Tibial nerve (tissue), 4 donors: Measurements from ENCODE around the gene ERMARD. TPM values are rescaled to one million over a fixed set of nuclear protein-coding genes. Genes with fewer than 3 reads are reported as not detected.

Source experiments
- DNase-seq, 2 donors: peaks; one replicate each; pipeline ENCODE4 v3.0.0-alpha.2; 2019; ENCODE audit warnings: low spot score in 2 of 2
- H3K27ac ChIP-seq, 4 donors: fragments of 200-600 bp; sonication (generic) in 3 of 4; one replicate each; pipeline ENCODE4 v1.5.1; 2017 to 2019; ENCODE audit warnings: mild to moderate bottlenecking in 1 of 4
- H3K27me3 ChIP-seq, 2 donors: fragments of 200-600 bp; sonication (generic) in 1 of 2; one replicate each; pipeline versions ENCODE4 v1.5.1 to v1.6.0; 2017 to 2019
- H3K36me3 ChIP-seq, 3 donors: fragments of 200-600 bp; sonication (generic); one replicate each; pipeline ENCODE4 v1.5.1; 2018 to 2019
- H3K4me1 ChIP-seq, 4 donors: fragments of 200-600 bp; sonication (generic) in 3 of 4; one replicate each; pipeline ENCODE4 v1.5.1; 2017 to 2019
- H3K4me3 ChIP-seq, 4 donors: fragments of 200-600 bp; sonication (generic) in 3 of 4; one replicate each; pipeline ENCODE4 v1.5.1; 2017 to 2019; ENCODE audit warnings: mild to moderate bottlenecking in 1 of 4, moderate library complexity in 1 of 4
- H3K9me3 ChIP-seq, 4 donors: fragments of 200-600 bp; sonication (generic) in 3 of 4; one replicate each; pipeline ENCODE4 v1.5.1; 2017 to 2019
- EP300 ChIP-seq, 2 donors: sonication (generic); formaldehyde crosslinking; IDR thresholded peaks; one replicate each; pipeline ENCODE4 v1.6.1; 2017; ENCODE audit warnings: antibody characterized with exemption in 2 of 2, mild to moderate bottlenecking in 1 of 2
- POLR2A ChIP-seq, 2 donors: fragments of 450-650 bp; IDR thresholded peaks; one replicate each; pipeline ENCODE4 v1.6.1; 2017; ENCODE audit warnings: antibody characterized with exemption in 2 of 2, mild to moderate bottlenecking in 2 of 2, moderate library complexity in 2 of 2
- WGBS, 2 donors: methylation state at CpG; one replicate each; pipeline ENCODE4 v1.1.5; 2018; 5-methylcytosine and 5-hydroxymethylcytosine counted together
- total RNA-seq, 4 donors: library from RNA; depleted of rRNA; stranded (reverse); fragments of >200 nt; gene quantifications; one replicate each; pipeline ENCODE4 v1.1.0, GENCODE V29; 2016
- TF ChIP-seq, protein P1 (sequence below), 5 experiments: fragments of 200-600 bp in 3 of 5; fragments of 450-650 bp in 2 of 5; sonication (generic) in 3 of 5; IDR thresholded peaks; one replicate each; pipeline ENCODE4 v1.5.1; 2016 to 2019; ENCODE audit warnings: antibody characterized with exemption in 5 of 5, mild to moderate bottlenecking in 3 of 5, moderate library complexity in 2 of 5

ERMARD gene
- total RNA-seq, 4 donors from 2014 or later: 27.4 to 58.3 (median 41.6) TPM

DNA sequence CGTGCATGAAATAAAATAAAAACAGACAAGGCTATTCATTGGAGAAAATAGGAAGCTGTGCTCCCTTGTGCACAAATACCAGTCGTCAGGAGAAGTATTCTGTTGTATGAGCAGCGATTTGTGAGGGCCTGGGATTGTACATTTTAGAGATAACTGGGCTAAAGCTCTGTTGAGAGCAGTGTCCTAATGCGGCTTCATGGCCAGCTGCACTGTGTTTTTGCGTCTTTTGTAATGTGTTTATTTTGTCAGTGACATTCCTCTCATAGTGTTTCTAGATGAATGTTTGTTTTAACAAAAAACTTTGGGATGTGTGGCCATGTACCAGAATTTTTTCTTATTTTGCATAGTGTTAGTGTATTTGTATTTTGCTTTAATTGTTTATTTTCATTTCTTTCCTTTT lies 14.8 kb downstream of the ERMARD start:
- whole genome bisulfite sequencing, 2 donors: 66 to 72% methylated on average over 5 of the region's 5 CpGs
- TF ChIP-seq EP300 (IDR thresholded peaks at IDR 0.05) (no peak), POLR2A (IDR thresholded peaks at IDR 0.05) (no peak)
- TF ChIP-seq, protein P1, sequence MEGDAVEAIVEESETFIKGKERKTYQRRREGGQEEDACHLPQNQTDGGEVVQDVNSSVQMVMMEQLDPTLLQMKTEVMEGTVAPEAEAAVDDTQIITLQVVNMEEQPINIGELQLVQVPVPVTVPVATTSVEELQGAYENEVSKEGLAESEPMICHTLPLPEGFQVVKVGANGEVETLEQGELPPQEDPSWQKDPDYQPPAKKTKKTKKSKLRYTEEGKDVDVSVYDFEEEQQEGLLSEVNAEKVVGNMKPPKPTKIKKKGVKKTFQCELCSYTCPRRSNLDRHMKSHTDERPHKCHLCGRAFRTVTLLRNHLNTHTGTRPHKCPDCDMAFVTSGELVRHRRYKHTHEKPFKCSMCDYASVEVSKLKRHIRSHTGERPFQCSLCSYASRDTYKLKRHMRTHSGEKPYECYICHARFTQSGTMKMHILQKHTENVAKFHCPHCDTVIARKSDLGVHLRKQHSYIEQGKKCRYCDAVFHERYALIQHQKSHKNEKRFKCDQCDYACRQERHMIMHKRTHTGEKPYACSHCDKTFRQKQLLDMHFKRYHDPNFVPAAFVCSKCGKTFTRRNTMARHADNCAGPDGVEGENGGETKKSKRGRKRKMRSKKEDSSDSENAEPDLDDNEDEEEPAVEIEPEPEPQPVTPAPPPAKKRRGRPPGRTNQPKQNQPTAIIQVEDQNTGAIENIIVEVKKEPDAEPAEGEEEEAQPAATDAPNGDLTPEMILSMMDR (IDR thresholded peaks at IDR 0.05): no peak
- no peak overlapping the region for H3K27ac ChIP-seq
- no peak overlapping the region for H3K4me3 ChIP-seq
- H3K9me3 ChIP-seq: no peaks in the 10 kb centered on the region
- no peaks in the 10 kb centered on the region for H3K27me3 ChIP-seq
- H3K36me3 ChIP-seq: peaks cover 0 to 88% (median 3%) of the 10 kb centered on the region in 3 donors
- no peaks in the 10 kb centered on the region for H3K4me1 ChIP-seq
- no peak for DNase-seq

DNA sequence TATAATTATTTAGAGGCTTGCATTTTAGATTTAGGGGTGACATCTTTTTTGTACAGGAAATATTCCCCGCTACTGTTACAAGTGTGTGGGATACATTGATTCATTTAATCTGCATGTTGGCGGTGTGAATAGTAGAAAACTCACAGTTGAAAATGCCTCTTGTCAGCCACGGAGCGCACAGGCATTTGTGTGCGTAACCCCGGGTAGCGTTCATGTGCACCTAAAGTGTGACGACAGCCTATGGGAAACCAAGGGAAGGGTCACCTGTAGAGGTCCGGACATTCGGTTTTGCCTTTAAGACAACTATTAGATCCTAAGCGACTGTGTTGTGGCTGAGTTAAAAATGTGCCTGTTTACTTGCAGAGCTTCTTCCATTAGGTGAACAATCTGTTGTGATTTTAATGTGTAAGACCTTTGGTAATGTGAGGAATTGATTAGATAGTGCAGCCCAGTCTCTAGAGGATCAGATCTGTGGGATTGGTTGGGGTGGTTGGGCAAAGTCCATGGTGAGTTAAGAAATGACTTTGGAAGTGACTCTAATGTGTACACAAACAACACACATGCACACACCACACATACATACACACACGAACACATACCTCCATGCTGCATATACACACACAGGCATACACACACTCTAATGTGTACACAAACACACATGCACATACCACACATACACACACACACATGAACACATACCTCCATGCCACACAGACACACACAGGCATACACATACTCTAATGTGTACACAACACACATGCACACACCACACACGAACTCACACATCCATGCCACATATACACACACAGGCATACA lies 15.7 kb downstream of the ERMARD start:
- Histone ChIP-seq H3K36me3 (peaks cover 3 to 88% (median 3%) of the 10 kb centered on the region in 3 donors), H3K27me3 (no peaks in the 10 kb centered on the region), H3K4me1 (no peaks in the 10 kb centered on the region), H3K9me3 (no peaks in the 10 kb centered on the region), H3K4me3 (no peak overlapping the region), H3K27ac (no peak overlapping the region)
- DNase-seq: no peak
- WGBS, 2 donors: 91 to 97% methylated on average over 13 of the region's 13 CpGs
- no peak for TF ChIP-seq POLR2A (IDR thresholded peaks at IDR 0.05)
- TF ChIP-seq EP300 (IDR thresholded peaks at IDR 0.05): no peak
- TF ChIP-seq, protein P1 (IDR thresholded peaks at IDR 0.05): no peak

DNA sequence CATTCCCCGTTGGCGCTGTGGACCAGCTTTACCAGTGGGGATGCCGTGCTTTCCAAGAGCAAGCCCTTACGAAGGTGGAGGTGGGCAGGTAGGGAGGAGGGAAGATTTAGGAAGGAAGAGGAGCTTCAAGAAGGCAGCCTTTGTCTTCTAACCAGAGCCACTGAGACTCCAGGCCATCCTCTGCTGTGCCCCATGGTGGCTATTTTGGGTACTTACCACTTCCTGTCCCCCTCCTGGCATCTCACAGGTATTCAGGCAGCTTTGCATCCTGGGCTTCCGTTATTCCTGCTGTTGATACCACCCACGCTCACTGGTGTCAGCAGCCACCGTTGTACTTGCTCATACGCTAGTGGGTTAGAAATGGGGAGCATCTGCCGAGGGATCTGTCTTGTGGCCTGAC lies 22.9 kb downstream of the ERMARD start:
- Histone ChIP-seq H3K4me1 (no peaks in the 10 kb centered on the region), H3K27me3 (no peaks in the 10 kb centered on the region), H3K36me3 (peaks cover 6 to 83% (median 8%) of the 10 kb centered on the region in 3 donors), H3K4me3 (no peak overlapping the region), H3K27ac (no peak overlapping the region), H3K9me3 (no peaks in the 10 kb centered on the region)
- 84 to 89% methylated on average over 9 of the region's 9 CpGs for WGBS, 2 donors
- TF ChIP-seq, protein P1 (IDR thresholded peaks at IDR 0.05): no peak
- TF ChIP-seq POLR2A (IDR thresholded peaks at IDR 0.05) (no peak), EP300 (IDR thresholded peaks at IDR 0.05) (no peak)
- DNase-seq: no peak

DNA sequence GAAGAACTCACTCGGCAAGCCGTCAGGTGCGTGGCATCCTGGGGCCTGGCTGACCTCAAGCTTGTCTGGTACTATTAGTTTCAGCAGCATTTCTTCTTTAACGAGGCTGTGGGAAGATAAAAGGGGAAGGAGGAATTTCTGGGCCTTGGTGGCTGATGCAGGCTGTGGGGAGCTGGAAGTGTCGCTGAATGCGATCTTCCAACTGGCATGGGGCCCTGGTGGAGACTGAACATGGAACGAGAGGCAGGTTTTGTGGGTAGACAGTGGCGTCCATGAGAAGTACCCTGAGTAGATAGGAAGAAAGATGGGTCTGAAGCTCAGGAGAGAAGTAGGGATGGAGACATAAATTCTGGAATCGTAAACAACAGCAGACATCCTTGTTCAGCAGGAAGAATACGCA lies 23.9 kb downstream of the ERMARD start:
- DNase-seq: no peak
- Histone ChIP-seq H3K4me3 (no peak overlapping the region), H3K36me3 (peaks cover 6 to 91% (median 8%) of the 10 kb centered on the region in 3 donors), H3K4me1 (no peaks in the 10 kb centered on the region), H3K27me3 (no peaks in the 10 kb centered on the region), H3K9me3 (no peaks in the 10 kb centered on the region), H3K27ac (no peak overlapping the region)
- TF ChIP-seq, protein P1 (IDR thresholded peaks at IDR 0.05): no peak
- TF ChIP-seq POLR2A (IDR thresholded peaks at IDR 0.05) (no peak), EP300 (IDR thresholded peaks at IDR 0.05) (no peak)
- WGBS, 2 donors: 87 to 90% methylated on average over 10 of the region's 10 CpGs

DNA sequence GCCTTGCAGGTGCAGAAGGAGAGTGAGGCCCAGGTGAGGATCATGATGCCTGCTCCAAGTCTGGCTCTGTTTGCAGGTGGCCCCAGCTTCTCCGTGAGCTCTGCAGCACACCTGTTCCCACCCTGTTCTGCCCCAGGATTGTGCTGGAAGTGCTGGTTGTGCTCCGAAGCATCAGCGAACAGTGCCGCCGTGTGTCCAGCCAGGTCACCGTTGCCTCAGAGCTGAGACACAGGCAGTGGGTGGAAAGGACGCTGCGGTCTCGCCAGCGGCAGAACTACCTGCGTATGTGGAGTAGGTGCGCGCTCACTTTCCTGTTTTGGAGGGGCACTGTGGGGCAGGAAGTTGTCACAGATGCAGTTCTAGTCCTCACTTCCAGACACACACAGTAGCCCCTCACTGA lies 25.0 kb downstream of the ERMARD start:
- WGBS, 2 donors: 84 to 99% methylated on average over 13 of the region's 13 CpGs
- Histone ChIP-seq H3K9me3 (no peaks in the 10 kb centered on the region), H3K27ac (no peak overlapping the region), H3K4me1 (no peaks in the 10 kb centered on the region), H3K27me3 (no peaks in the 10 kb centered on the region), H3K36me3 (peaks cover 5 to 91% (median 6%) of the 10 kb centered on the region in 3 donors), H3K4me3 (no peak overlapping the region)
- no peak for DNase-seq
- no peak for TF ChIP-seq POLR2A (IDR thresholded peaks at IDR 0.05)
- TF ChIP-seq EP300 (IDR thresholded peaks at IDR 0.05): no peak
